Measurements from ENCODE around the gene HNRNPC.
"Not testable (repeated sequence)": the region's sequence is repeated elsewhere in the genome, so short reads cannot be mapped to it uniquely, and the experiment has no call there.

Gene HNRNPC

DNA sequence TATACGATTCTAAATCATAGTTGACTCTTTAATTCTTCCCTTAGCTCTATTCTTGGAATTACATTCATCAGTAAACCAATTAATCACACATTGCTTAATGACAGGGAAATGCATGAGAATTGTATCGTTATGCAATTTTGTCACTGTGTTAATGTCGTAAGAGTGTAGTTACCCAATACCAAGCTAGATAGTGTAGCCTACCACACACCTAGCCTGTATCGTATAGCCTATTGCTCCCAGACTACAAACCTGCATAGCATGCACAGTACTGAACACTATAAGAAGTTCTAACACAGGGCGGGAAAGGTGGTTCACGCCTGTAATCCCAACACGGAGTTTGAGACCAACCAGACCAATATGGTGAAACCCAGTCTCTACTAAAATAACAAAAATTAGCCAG, 24.7 kb downstream of the HNRNPC start:
- no peak for DNase-seq (ENCODE audit: low read depth)

DNA sequence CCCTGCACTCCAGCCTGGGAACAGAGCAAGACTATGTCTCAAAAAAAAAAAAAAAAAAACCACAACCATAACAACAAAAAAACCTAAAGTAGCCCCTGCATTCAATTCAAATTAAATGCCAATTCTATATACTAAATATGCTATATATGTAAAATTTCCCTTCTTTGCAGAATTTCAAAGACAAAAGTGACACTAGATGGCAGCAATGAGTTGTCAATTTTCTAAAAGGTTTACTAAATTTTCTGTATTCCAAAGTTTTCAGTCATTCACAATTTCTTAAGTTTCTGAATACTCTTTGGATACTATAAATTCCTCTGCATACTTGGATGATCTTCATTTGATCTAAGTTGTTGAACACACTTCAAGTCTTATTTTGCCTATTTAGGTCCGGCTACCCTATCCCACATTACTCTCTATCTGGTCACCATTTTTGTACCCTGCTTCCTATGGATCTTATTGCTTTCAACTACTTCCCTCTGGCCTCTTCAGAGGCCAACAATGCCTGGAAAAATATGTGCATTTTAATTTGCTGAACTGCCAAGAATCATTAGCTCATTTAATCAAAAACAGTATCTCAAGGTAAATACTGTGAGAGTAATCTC, 27.9 kb downstream of the HNRNPC start:
- no peak for DNase-seq (ENCODE audit: low read depth)

GRCh38 chr14:21240417-21240816, 28.8 kb downstream of the HNRNPC start:
- no peak for DNase-seq (ENCODE audit: low read depth)

DNA sequence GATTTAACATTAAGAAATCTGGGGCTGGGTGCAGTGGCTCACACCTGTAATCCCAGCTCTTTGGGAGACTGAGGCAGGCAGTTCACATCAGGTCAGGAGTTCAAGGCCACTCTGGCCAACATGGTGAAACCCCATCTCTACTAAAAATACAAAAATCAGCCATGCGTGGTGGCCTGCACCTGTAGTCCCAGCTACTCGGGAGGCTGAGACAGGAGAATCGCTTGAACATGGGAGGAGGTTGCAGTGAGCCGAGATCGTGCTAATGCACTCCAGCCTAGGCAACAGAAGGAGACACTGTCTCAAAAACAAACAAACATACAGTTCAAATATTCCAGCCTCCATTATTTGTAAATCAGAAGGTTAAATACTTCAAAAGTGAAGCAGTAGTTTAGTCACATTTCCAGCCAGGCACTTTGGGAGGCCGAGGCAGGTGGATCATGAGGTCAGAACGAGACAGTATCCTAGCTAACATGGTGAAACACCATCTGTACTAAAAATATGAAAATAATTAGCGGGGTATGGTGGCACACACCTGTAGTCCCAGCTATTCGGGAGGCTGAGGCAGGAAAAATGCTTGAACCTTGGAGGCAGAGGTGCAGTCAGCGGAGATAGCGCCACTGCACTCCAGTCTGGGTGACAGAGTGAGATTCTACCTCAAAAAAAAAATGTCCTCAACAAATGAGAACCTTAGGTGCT, 30.3 kb downstream of the HNRNPC start:
- DNase-seq (ENCODE audit: low read depth) = no peak

- DNase-seq (ENCODE audit: low read depth) = no peak
Measured at GRCh38 chr14:21236948-21237797, 32.1 kb downstream of the HNRNPC start.

DNA sequence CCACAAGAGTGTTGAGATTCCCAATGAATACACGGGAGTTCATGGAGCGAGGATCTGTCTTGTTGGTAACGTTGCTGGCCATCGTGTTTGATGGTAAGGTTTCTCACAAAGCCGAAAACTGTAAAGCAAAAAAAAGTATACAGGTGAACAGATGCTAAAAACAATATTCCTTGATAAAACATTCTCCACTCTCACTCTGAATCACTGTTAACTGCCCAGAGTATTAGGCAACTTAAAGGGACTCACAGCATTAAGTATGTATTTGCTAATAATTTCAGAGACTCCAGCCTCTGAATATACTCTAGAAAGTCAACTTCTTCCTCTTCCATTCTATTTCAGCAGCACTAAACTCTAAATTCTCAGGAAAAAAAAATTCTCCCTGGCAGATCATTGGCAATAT, 35.1 kb downstream of the HNRNPC start:
- no peak for DNase-seq (ENCODE audit: low read depth)

DNA sequence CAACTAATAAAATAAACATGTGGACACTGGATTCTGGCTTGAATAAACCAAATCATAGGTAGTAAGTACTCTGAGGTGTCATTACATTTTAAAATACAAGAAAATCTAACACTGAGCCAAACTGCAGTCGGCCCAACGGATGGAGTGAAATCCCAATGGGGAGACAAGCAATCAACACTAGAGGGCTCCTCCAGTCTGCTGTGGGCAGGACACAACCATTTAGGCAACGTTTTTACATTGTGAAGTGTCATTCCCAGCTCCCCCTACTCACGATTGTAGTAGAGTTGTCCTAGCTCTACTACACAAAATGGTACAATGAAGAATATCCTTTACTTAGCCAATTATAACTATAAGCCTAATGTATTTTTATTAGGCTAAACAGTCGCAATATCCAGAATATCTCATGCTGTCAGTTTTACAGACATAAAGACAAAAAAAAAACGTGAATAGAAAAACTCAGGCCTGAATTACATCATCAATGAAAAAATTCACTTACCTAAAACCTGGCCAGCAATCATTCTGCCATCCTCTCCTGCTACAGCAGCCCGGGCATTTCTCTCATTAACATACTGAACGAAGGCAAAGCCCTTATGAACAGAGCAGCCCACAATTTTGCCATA, 35.7 kb downstream of the HNRNPC start:
- no peak for DNase-seq (ENCODE audit: low read depth)

DNA sequence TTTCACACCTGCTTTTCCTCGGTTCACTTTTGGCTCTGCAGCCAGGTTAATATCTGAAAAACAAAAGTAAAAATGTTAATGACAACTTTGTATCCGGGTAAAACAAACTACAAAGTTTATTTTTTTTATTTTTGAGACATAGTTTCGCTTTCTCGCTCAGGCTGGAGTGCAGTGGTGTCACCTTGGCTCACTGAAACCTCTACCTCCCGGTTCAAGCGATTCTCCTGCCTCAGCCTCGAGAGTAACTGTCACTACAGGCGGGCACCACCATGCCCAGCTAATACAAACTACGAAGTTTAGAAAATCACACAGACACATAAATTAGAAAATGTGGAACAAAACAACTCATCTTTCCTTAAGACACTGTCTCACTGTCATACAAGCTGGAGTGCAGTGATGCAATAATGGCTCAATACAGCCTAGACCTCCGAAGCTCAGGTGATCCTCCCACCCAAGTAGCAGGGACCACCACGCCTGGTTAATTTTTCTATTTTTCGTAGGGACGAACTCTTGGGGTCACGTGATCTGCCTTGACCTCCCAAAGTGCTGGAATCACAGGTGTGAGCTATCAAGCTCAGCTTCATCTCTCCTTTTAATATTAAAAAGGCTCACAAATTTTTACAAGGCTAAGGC, 38.1 kb downstream of the HNRNPC start:
- DNase-seq (ENCODE audit: low read depth) = no peak

DNA sequence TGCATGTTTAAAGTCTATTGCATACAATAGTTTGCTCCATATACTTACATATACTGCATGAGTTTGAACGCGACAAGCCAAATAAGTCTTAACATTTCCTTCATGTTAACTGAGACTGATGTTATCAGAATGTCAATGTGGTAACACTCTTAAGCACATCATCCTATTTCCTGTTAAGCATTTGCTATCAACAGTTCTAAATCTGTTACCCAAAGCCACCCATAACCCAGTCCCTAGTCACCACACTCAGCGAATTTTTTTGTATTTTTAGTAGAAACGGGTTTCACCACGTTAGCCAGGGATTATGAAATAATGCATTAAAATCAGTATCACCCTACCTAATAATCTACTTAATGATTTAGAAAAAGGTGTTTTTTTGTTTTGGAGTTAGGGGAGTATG, 39.4 kb downstream of the HNRNPC start:
- DNase-seq (ENCODE audit: low read depth) = no peak

DNA sequence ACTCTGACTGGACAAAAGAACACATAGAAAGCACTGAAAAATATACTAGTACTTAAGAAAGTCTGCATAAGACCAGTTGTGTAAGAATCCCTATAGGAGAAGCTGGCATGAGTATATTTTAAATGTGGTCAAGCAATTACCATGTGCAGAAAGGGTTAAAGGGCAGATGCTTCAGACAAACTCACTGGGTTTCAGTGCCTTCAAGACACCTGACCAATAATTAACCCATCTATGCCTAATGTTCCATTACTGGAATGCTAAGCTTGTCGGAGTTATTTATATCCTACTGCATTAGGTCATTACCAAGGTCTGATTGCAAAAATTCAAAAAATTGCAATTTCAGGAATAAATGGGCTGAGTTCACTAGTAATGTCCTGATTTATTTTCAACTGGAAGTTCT, 41.3 kb downstream of the HNRNPC start:
- DNase-seq (ENCODE audit: low read depth) = no peak

DNA sequence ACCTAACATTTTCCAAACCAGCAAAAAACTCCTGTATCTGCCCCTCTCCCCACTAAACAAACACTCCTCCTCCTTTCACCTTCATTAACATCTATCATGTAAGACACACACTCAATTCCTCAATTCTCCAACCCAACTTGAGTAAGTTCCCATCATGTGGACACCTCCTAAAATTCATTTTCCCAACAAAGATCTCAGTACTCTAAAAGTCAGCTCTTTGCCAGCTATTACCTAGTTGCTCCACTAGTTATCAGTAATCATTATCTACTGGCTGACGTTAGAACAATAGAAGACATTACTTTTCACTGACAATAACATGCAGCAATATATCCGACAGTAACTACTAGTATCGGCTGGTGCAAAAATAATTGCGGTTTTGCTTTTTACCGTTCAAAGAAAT, 42.1 kb downstream of the HNRNPC start:
- DNase-seq (ENCODE audit: low read depth) = no peak

DNA sequence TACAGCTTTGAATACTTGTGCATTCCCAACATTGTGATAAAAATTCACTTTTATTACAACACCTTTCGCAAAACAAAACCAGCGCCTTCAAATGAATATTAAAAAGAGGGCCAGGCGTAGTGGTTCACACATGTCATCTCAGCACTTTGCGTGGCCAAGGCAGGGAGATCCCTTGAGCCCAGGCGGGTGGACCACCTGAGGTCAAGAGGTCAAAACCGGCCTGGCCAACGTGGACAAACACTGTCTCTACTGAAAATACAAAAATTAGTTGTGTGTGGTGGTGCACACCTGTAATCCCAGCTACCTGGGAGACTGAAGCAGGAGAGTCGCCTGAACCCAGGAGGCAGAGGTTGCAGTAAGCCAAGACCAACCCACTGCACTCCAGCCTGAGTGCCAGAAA, 42.8 kb downstream of the HNRNPC start:
- DNase-seq (ENCODE audit: low read depth) = no peak

- DNase-seq (ENCODE audit: low read depth) = not testable (repeated sequence)
Measured at GRCh38 chr14:21225164-21225563, 44.1 kb downstream of the HNRNPC start.

DNA sequence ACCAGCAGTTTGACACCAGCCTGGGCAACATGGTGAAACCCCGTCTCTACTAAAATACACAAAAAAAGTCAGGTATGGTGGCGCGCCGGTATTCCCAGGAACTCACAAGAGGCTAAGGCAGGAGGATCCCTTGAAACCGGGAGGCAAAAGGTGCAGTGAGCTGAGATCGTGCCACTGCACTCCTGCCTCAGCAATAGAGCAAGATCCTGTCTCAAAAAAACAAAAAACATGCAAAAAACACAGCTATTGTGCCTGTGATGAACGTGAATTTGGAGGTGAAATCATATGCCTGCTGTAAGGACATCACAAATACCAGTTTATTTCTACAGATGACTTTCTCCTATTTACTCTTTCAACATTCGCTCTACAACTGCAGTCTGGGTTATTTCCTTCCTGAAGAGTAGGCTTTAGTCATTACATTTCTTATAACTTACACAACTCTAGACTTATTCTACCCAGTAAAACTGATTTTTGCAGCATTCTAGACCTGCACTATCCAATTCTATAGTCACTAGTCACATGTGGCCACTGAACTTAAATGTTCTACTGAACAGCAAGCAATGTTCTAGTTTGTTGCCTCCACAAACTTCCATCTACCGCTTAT, 48.3 kb downstream of the HNRNPC start:
- no peak for DNase-seq (ENCODE audit: low read depth)

GRCh38 chr14:21219561-21220111, 49.6 kb downstream of the HNRNPC start:
- DNase-seq (ENCODE audit: low read depth) = no peak

- DNase-seq (ENCODE audit: low read depth) = no peak
Measured at GRCh38 chr14:21219120-21219519, 50.1 kb downstream of the HNRNPC start.

DNA sequence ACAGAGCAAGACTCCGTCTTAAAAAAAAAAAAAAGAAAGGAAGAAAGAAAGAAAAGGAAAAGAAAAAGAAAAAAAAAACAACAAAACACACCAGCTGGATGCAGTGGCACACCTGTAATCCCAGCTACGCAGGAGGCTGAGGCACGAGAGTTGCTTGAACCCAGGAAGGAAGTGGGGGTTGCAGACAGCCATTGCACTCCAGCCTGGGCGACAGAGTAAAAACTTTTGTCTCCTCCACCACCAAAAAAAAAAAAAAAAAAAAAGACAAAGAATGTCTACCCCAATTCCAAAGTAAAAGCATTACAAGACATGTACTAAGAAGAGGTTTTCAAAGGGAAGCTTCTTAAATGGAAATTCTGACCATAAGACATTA, 53.4 kb downstream of the HNRNPC start:
- DNase-seq (ENCODE audit: low read depth) = no peak

GRCh38 chr14:21215130-21215878, 53.9 kb downstream of the HNRNPC start:
- no peak for DNase-seq (ENCODE audit: low read depth)

DNA sequence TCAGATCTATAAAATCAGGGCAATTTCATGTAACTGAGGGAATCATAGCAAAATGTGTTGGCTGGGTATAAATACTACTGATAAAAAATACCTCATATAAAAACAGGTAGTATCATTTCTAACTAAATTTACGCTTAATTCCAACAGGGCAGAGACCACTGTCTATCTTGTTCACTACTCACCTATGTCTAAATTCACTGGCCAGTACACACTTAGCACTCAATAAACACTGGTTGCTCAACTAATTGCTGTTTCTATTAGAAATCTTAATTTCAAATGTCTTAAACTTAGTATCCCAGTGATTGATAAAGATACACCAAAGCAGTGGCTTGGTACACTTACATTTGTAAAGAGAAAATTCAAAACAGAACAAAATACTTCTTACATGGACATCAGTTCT, 55.6 kb downstream of the HNRNPC start:
- DNase-seq (ENCODE audit: low read depth) = no peak

DNA sequence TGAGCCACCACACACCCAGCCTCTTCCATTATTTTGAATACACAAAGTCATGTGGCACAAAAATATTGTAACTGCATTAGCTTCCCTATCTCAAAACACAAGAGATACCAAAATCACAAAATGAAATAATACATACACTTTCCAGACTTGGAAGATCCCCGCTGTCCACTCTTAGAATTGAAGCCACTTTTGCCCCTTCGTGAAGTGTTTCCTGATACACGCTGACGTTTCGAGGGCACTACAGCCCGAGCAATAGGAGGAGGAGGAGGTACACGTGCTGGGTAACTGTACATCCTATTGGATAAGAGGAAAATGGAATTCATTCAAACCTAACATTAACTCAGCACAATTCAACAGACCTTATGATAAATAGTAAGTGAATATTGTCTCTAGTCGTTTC, 56.4 kb downstream of the HNRNPC start:
- not testable (repeated sequence) for DNase-seq (ENCODE audit: low read depth)

- DNase-seq (ENCODE audit: low read depth) = no peak
Measured at GRCh38 chr14:21211509-21211908, 57.7 kb downstream of the HNRNPC start.
